ENCODE measurements around the gene PPIF.

DNA sequence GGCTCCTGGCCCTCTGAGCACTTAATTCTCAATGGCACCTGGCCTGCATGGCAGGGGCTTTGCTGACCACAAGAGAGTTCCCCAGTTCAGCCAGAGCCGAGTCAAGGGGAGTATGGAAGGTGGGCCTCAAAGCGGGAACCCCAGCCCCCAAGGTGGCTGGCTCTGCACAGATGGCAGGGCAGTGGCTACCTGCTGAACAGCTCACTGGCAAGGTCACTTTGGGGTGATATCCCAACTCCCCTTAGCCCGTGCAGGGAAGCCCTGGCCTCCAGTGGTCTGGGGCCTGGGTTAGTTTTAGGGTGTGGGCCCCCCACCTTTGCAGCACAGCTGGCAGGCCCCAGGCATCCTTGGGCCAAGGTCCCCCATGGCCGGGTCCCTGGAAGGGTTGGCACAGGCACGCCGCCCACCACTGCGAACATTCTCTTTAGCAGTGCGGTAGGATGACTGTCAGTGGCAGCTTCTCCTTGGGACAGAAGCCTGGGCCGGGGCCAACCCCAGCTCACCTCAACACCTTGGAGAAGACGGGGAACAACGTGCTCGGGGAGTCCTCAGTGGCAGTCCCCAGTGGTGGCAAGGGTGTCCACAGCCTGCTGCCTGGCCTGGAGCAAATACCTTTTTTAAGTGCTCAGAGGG is 36.8 kb downstream of the PPIF start:
- TF ChIP-seq POLR2A (IDR thresholded peaks at IDR 0.05) (no peak), CTCF (IDR thresholded peaks at IDR 0.05) (no peak), POLR2AphosphoS5 (IDR thresholded peaks at IDR 0.05) (no peak)

All from breast epithelium (tissue), 3 donors.